Loucy (cell line): ENCODE data around the gene ATAD3A.

ENCODE experiments used
- EZH2phosphoT487 ChIP-seq: fragments of 200-600 bp; IDR thresholded peaks from 2 replicates; pipeline ENCODE4 v1.6.1; 2018; ENCODE audit warnings: antibody characterized with exemption, mild to moderate bottlenecking, moderate library complexity, borderline replicate concordance
- TF ChIP-seq, protein P1 (sequence below): fragments of 200-600 bp; sonication (generic); conservative IDR thresholded peaks from 2 replicates; pipeline ENCODE4 v1.5.1; 2014; ENCODE audit warnings: mild to moderate bottlenecking, antibody characterized with exemption, low read length

DNA sequence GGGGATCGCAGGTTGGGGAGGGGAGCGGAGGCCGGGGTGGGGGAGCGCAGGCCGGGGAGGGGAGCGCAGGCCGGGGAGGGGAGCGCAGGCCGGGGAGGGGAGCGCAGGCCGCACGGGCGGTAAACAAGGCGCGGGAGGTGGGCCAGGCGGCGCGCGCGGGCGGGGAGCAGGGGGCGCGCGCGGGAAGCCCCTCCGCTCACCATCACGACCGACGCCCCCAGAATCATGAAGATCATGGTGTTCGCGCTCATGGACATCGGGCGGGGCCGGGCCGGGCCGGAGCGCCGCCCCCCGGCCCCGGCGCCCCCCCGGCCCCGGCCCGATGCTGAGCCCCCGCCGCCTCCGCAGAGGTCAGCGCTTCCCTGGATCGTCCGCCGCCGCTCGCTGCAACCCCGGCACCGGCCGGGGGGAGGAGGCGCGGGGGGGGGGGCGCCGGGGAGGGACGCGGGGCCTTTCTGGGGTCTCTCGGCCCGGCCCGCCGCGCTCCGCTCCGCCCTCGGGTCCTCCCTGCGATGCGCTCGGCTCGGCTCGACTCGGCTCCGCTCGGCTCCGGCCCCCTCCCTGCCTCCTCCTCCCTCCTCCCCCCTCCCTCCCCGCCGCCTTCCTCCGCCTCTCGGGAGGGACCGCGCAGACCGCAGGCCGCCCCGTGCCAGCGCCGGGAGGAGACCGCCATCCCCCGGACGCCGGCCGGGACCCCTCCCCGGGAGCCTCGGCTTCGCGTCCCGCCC is 28.3 kb downstream of the ATAD3A start, which contains the start of gene TMEM240:
- TF ChIP-seq EZH2phosphoT487: no peak
- TF ChIP-seq, protein P1, sequence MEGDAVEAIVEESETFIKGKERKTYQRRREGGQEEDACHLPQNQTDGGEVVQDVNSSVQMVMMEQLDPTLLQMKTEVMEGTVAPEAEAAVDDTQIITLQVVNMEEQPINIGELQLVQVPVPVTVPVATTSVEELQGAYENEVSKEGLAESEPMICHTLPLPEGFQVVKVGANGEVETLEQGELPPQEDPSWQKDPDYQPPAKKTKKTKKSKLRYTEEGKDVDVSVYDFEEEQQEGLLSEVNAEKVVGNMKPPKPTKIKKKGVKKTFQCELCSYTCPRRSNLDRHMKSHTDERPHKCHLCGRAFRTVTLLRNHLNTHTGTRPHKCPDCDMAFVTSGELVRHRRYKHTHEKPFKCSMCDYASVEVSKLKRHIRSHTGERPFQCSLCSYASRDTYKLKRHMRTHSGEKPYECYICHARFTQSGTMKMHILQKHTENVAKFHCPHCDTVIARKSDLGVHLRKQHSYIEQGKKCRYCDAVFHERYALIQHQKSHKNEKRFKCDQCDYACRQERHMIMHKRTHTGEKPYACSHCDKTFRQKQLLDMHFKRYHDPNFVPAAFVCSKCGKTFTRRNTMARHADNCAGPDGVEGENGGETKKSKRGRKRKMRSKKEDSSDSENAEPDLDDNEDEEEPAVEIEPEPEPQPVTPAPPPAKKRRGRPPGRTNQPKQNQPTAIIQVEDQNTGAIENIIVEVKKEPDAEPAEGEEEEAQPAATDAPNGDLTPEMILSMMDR: no peak
